ENCODE data around the gene NOTUM. TPM values are rescaled to one million over a fixed set of nuclear protein-coding genes. Genes with fewer than 3 reads are reported as not detected.

Gene NOTUM
- total RNA-seq, 1 donor from 2014 or later: 0.60 TPM

- Mint-ChIP-seq H3K4me1 (ENCODE audit: low read depth) (peaks cover 17% of the 10 kb centered on the region), H3K27me3 (no peaks in the 10 kb centered on the region), H3K9me3 (ENCODE audit: low read depth) (no peaks in the 10 kb centered on the region), H3K4me3 (ENCODE audit: low read depth) (peak within 1 kb of the TSS; percentile 77), H3K36me3 (ENCODE audit: insufficient read depth) (peaks cover 18% of the 10 kb centered on the region), H3K27ac (peak within 1 kb of the TSS; percentile 85)
- DNase-seq (ENCODE audit: low spot score, unreplicated experiment): peak; percentile 59
- TF ChIP-seq CTCF (IDR thresholded peaks at IDR 0.05; ENCODE audit: unreplicated experiment): no peak
Observed at GRCh38 chr17:81917565-81918332, 43.2 kb downstream of the NOTUM start, which contains the start of gene SIRT7. TSS of gene SIRT7 (minus strand) at chr17:81918176. CDS start at chr17:81918131, 45 bp downstream.

GRCh38 chr17:81916234-81917001, 44.6 kb downstream of the NOTUM start:
- H3K27me3 Mint-ChIP-seq: no peaks in the 10 kb centered on the region
- peak overlapping the region; percentile 75 for H3K4me3 Mint-ChIP-seq (ENCODE audit: low read depth)
- H3K27ac Mint-ChIP-seq: no peak overlapping the region
- peaks cover 14% of the 10 kb centered on the region for H3K4me1 Mint-ChIP-seq (ENCODE audit: low read depth)
- no peak for DNase-seq (ENCODE audit: low spot score, unreplicated experiment)
- H3K36me3 Mint-ChIP-seq (ENCODE audit: insufficient read depth): peaks cover 19% of the 10 kb centered on the region
- H3K9me3 Mint-ChIP-seq (ENCODE audit: low read depth): no peaks in the 10 kb centered on the region
- no peak for TF ChIP-seq CTCF (IDR thresholded peaks at IDR 0.05; ENCODE audit: unreplicated experiment)

- DNase-seq (ENCODE audit: low spot score, unreplicated experiment): no peak
- H3K27me3 Mint-ChIP-seq: no peaks in the 10 kb centered on the region
- H3K4me3 Mint-ChIP-seq (ENCODE audit: low read depth): peak overlapping the region; percentile 51
- TF ChIP-seq CTCF (IDR thresholded peaks at IDR 0.05; ENCODE audit: unreplicated experiment): no peak
- H3K9me3 Mint-ChIP-seq (ENCODE audit: low read depth): no peaks in the 10 kb centered on the region
- peaks cover 15% of the 10 kb centered on the region for H3K36me3 Mint-ChIP-seq (ENCODE audit: insufficient read depth)
- no peak overlapping the region for H3K27ac Mint-ChIP-seq
- H3K4me1 Mint-ChIP-seq (ENCODE audit: low read depth): peaks cover 14% of the 10 kb centered on the region
Observed at GRCh38 chr17:81915331-81915730, 45.7 kb downstream of the NOTUM start.

DNA sequence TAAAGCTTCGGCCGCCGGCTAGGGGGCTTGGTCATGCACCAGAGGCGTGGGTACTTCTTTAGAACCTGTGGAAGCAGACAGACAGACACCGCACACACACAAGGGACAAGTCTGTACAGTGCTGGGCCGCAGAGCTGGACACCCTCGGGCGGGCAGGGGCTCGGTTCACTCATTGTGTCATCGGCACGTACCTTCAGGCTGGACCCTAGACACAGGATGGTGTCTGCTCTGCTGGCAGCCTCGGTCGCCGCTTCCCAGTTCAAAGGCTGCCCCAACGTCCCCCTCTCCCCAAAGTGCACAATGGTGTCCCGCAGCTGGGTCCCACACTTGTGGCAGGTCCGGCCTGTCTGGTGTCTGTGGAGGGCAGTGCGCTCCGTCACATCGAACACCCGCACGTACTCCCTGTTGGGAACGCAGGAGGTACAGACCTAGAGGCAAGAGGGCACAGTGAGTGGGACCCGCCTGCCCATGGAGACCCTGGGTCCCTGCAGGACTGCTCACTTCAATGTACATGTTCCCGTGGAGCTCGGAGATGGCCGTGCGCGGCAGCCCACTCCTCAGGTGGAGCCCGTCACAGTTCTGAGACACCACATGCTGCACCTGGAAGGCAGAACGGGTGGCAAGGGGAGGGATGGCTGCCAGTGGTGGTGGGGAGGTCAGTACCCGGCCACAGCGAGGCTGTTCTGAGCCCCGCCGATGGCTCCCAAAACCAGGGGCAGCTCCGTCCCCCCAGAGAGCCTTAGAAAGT, 46.7 kb downstream of the NOTUM start:
- TF ChIP-seq CTCF (IDR thresholded peaks at IDR 0.05; ENCODE audit: unreplicated experiment): no peak
- DNase-seq (ENCODE audit: low spot score, unreplicated experiment): no peak
- Mint-ChIP-seq H3K4me3 (ENCODE audit: low read depth) (no peak overlapping the region), H3K36me3 (ENCODE audit: insufficient read depth) (peaks cover 13% of the 10 kb centered on the region), H3K9me3 (ENCODE audit: low read depth) (no peaks in the 10 kb centered on the region), H3K27me3 (no peaks in the 10 kb centered on the region), H3K4me1 (ENCODE audit: low read depth) (peaks cover 23% of the 10 kb centered on the region), H3K27ac (no peak overlapping the region)
